GM23338 (cell line): ENCODE results near the gene TMPRSS2. TPM values are rescaled to one million over a fixed set of nuclear protein-coding genes. Genes with fewer than 3 reads are reported as not detected.

Experiments used
- ATAC-seq: fragments of 200-7000 bp; cut with Tn5 transposase; 3 replicates; pipeline ENCODE4 v1.9.1; 2020
- DNase-seq: peaks from one replicate; pipeline ENCODE4 v3.0.0-alpha.2; 2015; ENCODE audit warnings: low spot score
- H2AFZ ChIP-seq: fragments of 200-600 bp; sonication (generic); 2 replicates; pipeline ENCODE4 v1.8.0; 2016; ENCODE audit warnings: antibody characterized with exemption, mild to moderate bottlenecking, moderate library complexity
- H3F3A ChIP-seq: fragments of 200-600 bp; sonication (generic); replicated peaks from 2 replicates; pipeline ENCODE4 v1.8.0; 2017; ENCODE audit warnings: antibody characterized with exemption, mixed run types, low read depth
- H3K27ac ChIP-seq: fragments of 200-600 bp; sonication (generic); 2 replicates; pipeline ENCODE4 v1.6.1; 2016; ENCODE audit warnings: low read depth
- H3K27me3 ChIP-seq: fragments of 200-600 bp; sonication (generic); 2 replicates; pipeline ENCODE4 v1.8.0; 2016; ENCODE audit warnings: mild to moderate bottlenecking, mixed run types, moderate library complexity; ENCODE audit not compliant: insufficient read depth
- H3K36me3 ChIP-seq: fragments of 200-600 bp; sonication (generic); 2 replicates; pipeline ENCODE4 v1.8.0; 2016; ENCODE audit warnings: mild to moderate bottlenecking; ENCODE audit not compliant: insufficient read depth
- H3K4me1 ChIP-seq: fragments of 200-600 bp; sonication (generic); 2 replicates; pipeline ENCODE4 v1.8.0; 2016; ENCODE audit warnings: mild to moderate bottlenecking, moderate library complexity; ENCODE audit not compliant: insufficient read depth
- H3K4me2 ChIP-seq: fragments of 200-600 bp; sonication (generic); 2 replicates; pipeline ENCODE4 v1.7.1; 2017; ENCODE audit warnings: mixed run types
- H3K4me3 ChIP-seq: fragments of 200-600 bp; sonication (generic); 2 replicates; pipeline ENCODE4 v1.6.1; 2016; ENCODE audit warnings: mixed run types
- H3K79me2 ChIP-seq: fragments of 200-600 bp; sonication (generic); replicated peaks from 2 replicates; pipeline ENCODE4 v1.8.0; 2017; ENCODE audit warnings: mild to moderate bottlenecking; ENCODE audit not compliant: insufficient read depth
- H3K9me2 ChIP-seq: fragments of 200-600 bp; sonication (generic); 2 replicates; pipeline ENCODE4 v1.8.0; 2017; ENCODE audit not compliant: insufficient read depth
- H4K20me1 ChIP-seq: fragments of 200-600 bp; sonication (generic); replicated peaks from 2 replicates; pipeline ENCODE4 v1.8.0; 2017; ENCODE audit warnings: mild to moderate bottlenecking; ENCODE audit not compliant: insufficient read depth
- H3K27ac Mint-ChIP-seq: 2 replicates; pipeline ENCODE4 v1.8.0; 2020; ENCODE audit warnings: inconsistent platforms, mild to moderate bottlenecking, moderate library complexity, mixed read lengths
- H3K27me3 Mint-ChIP-seq: 3 replicates; pipeline ENCODE4 v1.8.0; 2022; ENCODE audit warnings: low read depth, mild to moderate bottlenecking, moderate library complexity, mixed read lengths, inconsistent platforms; ENCODE audit not compliant: insufficient read depth, poor library complexity
- H3K36me3 Mint-ChIP-seq: 3 replicates; pipeline ENCODE4 v1.8.0; 2021; ENCODE audit warnings: low read depth, mild to moderate bottlenecking, inconsistent platforms, moderate library complexity, mixed read lengths
- H3K4me1 Mint-ChIP-seq: 3 replicates; pipeline ENCODE4 v1.8.0; 2020; ENCODE audit warnings: mild to moderate bottlenecking, inconsistent platforms, mixed read lengths
- H3K4me3 Mint-ChIP-seq: 3 replicates; pipeline ENCODE4 v1.8.0; 2021; ENCODE audit warnings: moderate library complexity, mild to moderate bottlenecking, inconsistent platforms, mixed read lengths
- H3K9me3 Mint-ChIP-seq: 3 replicates; pipeline ENCODE4 v1.8.0; 2020; ENCODE audit warnings: moderate library complexity, mild to moderate bottlenecking, inconsistent platforms, mixed read lengths
- CREB1 ChIP-seq: fragments of 250-450 bp; sonication (Bioruptor Pico); IDR thresholded peaks from 2 replicates; pipeline ENCODE4 v1.5.0; 2020; ENCODE audit warnings: low read depth, mild to moderate bottlenecking, moderate library complexity
- CTCF ChIP-seq, 2 experiments: fragments of 200-600 bp in 1 of 2; sonication (generic) in 1 of 2; conservative IDR thresholded peaks; 2 replicates each; pipeline versions ENCODE4 v1.5.1 to v1.6.1; 2016 to 2017; ENCODE audit warnings: antibody characterized with exemption in 2 of 2, low read depth in 2 of 2, mild to moderate bottlenecking in 2 of 2, moderate library complexity in 1 of 2
- ETS1 ChIP-seq: IDR thresholded peaks from 2 replicates; pipeline ENCODE4 v1.6.1; 2016; ENCODE audit warnings: antibody characterized with exemption
- EZH2 ChIP-seq: fragments of 200-600 bp; sonication (generic); IDR thresholded peaks from one replicate; pipeline ENCODE4 v1.8.0; 2017; ENCODE audit warnings: antibody characterized with exemption, mild to moderate bottlenecking, low read depth; ENCODE audit not compliant: unreplicated experiment
- JUNB ChIP-seq: IDR thresholded peaks from one replicate; pipeline ENCODE4 v1.6.1; 2016; ENCODE audit warnings: antibody characterized with exemption; ENCODE audit not compliant: unreplicated experiment
- NANOG ChIP-seq: IDR thresholded peaks from 2 replicates; pipeline ENCODE4 v1.6.1; 2016; ENCODE audit warnings: antibody characterized with exemption, borderline replicate concordance
- POLR2AphosphoS5 ChIP-seq: IDR thresholded peaks from 2 replicates; pipeline ENCODE4 v1.6.1; 2016; ENCODE audit warnings: antibody characterized with exemption, low read depth
- STAT1 ChIP-seq: IDR thresholded peaks from one replicate; pipeline ENCODE4 v1.6.1; 2016; ENCODE audit warnings: antibody characterized with exemption; ENCODE audit not compliant: unreplicated experiment
- polyA plus RNA-seq: library from polyadenylated mRNA; unstranded; fragments of >200 nt; fragmentation: Nextera tagmentation; extraction: Ambion mirVana; gene quantifications from 2 replicates; pipeline ENCODE4 v1.2.1, GENCODE V29; 2016
- total RNA-seq: library from RNA; depleted of rRNA; stranded (reverse); fragments of >200 nt; shearing (Covaris generic); gene quantifications from 2 replicates; pipeline ENCODE4 v1.2.3, GENCODE V29; 2014

Gene TMPRSS2
- total and polyA plus RNA-seq, 2 experiments from 2014 or later, result 2.3 to 4.9 TPM

- Histone ChIP-seq H3K4me2 (no peak overlapping the region), H3K4me1 (peaks cover 27% of the 10 kb centered on the region)
- peaks cover 49% of the 10 kb centered on the region for H3K4me1 Mint-ChIP-seq
Observed at GRCh38 chr21:41481191-41481590, 26.8 kb downstream of the TMPRSS2 start.

GRCh38 chr21:41480086-41480690 lies 27.8 kb downstream of the TMPRSS2 start:
- H3K4me1 ChIP-seq, result peaks cover 27% of the 10 kb centered on the region
- no peak for ATAC-seq
- H3F3A ChIP-seq, result 0 out of 2 replicates have a peak, but pooled peaks cover 5% of the 10 kb centered on the region
- TF ChIP-seq NANOG (no peak), CREB1 (CRISPR knock-in tag) (no peak)
- Mint-ChIP-seq H3K27ac (peak overlapping the region; percentile 81), H3K27me3 (no peaks in the 10 kb centered on the region), H3K36me3 (peaks cover 7% of the 10 kb centered on the region), H3K4me3 (no peak overlapping the region), H3K4me1 (peaks cover 50% of the 10 kb centered on the region), H3K9me3 (no peaks in the 10 kb centered on the region)
- H3K4me3 ChIP-seq, result no peak overlapping the region
- H3K4me2 ChIP-seq, result no peak overlapping the region
- no peak overlapping the region for H2AFZ ChIP-seq
- H3K27ac ChIP-seq, result no peak overlapping the region
- no peaks in the 10 kb centered on the region for H3K79me2 ChIP-seq
- H3K27me3 ChIP-seq, result no peaks in the 10 kb centered on the region
- H3K9me2 ChIP-seq, result no peaks in the 10 kb centered on the region
- no peak for DNase-seq
- no peaks in the 10 kb centered on the region for H4K20me1 ChIP-seq
- no peaks in the 10 kb centered on the region for H3K36me3 ChIP-seq

More at GRCh38 chr21:41481191-41481590, 26.8 kb downstream of the TMPRSS2 start:
- Histone ChIP-seq H3K9me2 (no peaks in the 10 kb centered on the region), H3K79me2 (no peaks in the 10 kb centered on the region), H2AFZ (no peak overlapping the region), H3K4me3 (no peak overlapping the region), H3K36me3 (no peaks in the 10 kb centered on the region), H4K20me1 (no peaks in the 10 kb centered on the region), H3F3A (0 out of 2 replicates have a peak, but pooled peaks cover 5% of the 10 kb centered on the region), H3K27me3 (no peaks in the 10 kb centered on the region), H3K27ac (no peak overlapping the region)
- Mint-ChIP-seq H3K27ac (no peak overlapping the region), H3K36me3 (peaks cover 5% of the 10 kb centered on the region), H3K27me3 (no peaks in the 10 kb centered on the region), H3K4me3 (no peak overlapping the region), H3K9me3 (no peaks in the 10 kb centered on the region)
- no peak for TF ChIP-seq POLR2AphosphoS5
- no peak for TF ChIP-seq ETS1
- TF ChIP-seq STAT1, result no peak
- no peak for TF ChIP-seq JUNB
- TF ChIP-seq CTCF (conservative IDR thresholded peaks at IDR 0.05; ENCODE audit: low read depth in 2 of 2), result no peak
- no peak for TF ChIP-seq EZH2
- no peak for TF ChIP-seq CREB1 (CRISPR knock-in tag)
- DNase-seq (no peak), ATAC-seq (no peak)
